Activated naive CD4-positive, alpha-beta T cell treated with Interleukin-2 at 50 U/mL for 16 hours (primary cell): ENCODE results near the gene RCOR1.
"Not testable (repeated sequence)": the region's sequence is repeated elsewhere in the genome, so short reads cannot be mapped to it uniquely, and the experiment has no call there.

Source experiments
- DNase-seq: peaks from one replicate; pipeline ENCODE4 v3.0.0-alpha.2; 2020

The RCOR1 gene

GRCh38 chr14:102633906-102634595, 41.6 kb downstream of the RCOR1 start:
- DNase-seq = no peak

GRCh38 chr14:102639611-102640010, 47.2 kb downstream of the RCOR1 start:
- not testable (repeated sequence) for DNase-seq

GRCh38 chr14:102644523-102644922, 52.1 kb downstream of the RCOR1 start:
- DNase-seq = no peak

GRCh38 chr14:102645746-102646440, 53.4 kb downstream of the RCOR1 start:
- DNase-seq = no peak

GRCh38 chr14:102646615-102647014, 54.2 kb downstream of the RCOR1 start:
- DNase-seq = no peak

GRCh38 chr14:102652194-102652593, 59.7 kb downstream of the RCOR1 start:
- no peak for DNase-seq

GRCh38 chr14:102654298-102654697, 61.8 kb downstream of the RCOR1 start:
- DNase-seq = peak; percentile 38

- DNase-seq = no peak
Observed at GRCh38 chr14:102655137-102655536, 62.7 kb downstream of the RCOR1 start.

- no peak for DNase-seq
Observed at GRCh38 chr14:102659797-102660196, 67.3 kb downstream of the RCOR1 start.

GRCh38 chr14:102661614-102662013, 69.2 kb downstream of the RCOR1 start:
- DNase-seq = no peak

- DNase-seq = no peak
Observed at GRCh38 chr14:102662636-102663430, 70.4 kb downstream of the RCOR1 start.

- no peak for DNase-seq
Observed at GRCh38 chr14:102663440-102663839, 71.0 kb downstream of the RCOR1 start.

- no peak for DNase-seq
Observed at GRCh38 chr14:102665621-102666020, 73.2 kb downstream of the RCOR1 start.

- no peak for DNase-seq
Observed at GRCh38 chr14:102666635-102667034, 74.2 kb downstream of the RCOR1 start.

GRCh38 chr14:102667703-102668102, 75.3 kb downstream of the RCOR1 start:
- no peak for DNase-seq

GRCh38 chr14:102668291-102668873, 75.9 kb downstream of the RCOR1 start:
- no peak for DNase-seq

GRCh38 chr14:102671410-102671809, 79.0 kb downstream of the RCOR1 start:
- no peak for DNase-seq

GRCh38 chr14:102672410-102672960, 80.0 kb downstream of the RCOR1 start:
- no peak for DNase-seq

GRCh38 chr14:102675396-102675795, 82.9 kb downstream of the RCOR1 start:
- DNase-seq = no peak

GRCh38 chr14:102678394-102678793, 85.9 kb downstream of the RCOR1 start:
- no peak for DNase-seq

- no peak for DNase-seq
Observed at GRCh38 chr14:102683399-102684297, 91.2 kb downstream of the RCOR1 start.

GRCh38 chr14:102684298-102684663, 91.8 kb downstream of the RCOR1 start:
- DNase-seq = no peak
